Measurements from ENCODE around the gene KIAA1958. TPM values are rescaled to one million over a fixed set of nuclear protein-coding genes. Genes with fewer than 3 reads are reported as not detected.

The KIAA1958 gene
- total RNA-seq, 1 donor from 2014 or later = 12.0 TPM

DNA sequence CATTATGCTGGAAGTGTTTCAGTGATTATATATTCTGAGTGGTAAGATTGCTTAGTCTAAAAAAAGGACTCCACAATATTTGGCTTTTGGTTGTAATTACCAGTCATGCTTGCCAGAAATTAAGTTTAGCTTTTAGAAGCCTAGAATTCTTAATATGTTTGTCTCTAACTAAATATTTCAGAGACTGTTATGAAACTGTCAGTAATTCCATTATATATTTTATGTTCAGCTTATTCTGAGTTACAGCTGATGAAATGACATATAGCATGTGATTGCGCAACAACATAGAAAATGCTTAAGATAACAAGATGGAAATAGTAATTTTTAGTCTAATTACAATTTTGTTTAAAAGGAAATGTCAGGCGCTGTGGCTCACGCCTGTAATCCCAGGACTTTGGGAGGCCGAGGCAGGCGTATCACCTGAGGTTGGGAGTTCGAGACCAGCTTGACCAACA, 44.2 kb downstream of the KIAA1958 start:
- Histone ChIP-seq H3K9me3 (ENCODE audit: insufficient read depth, low read depth, low read length) (no peaks in the 10 kb centered on the region), H4K20me1 (ENCODE audit: insufficient read depth, low read length) (no peaks in the 10 kb centered on the region), H3K36me3 (ENCODE audit: insufficient read depth, low read length) (no peaks in the 10 kb centered on the region), H3K27ac (ENCODE audit: low read depth, low read length) (no peak overlapping the region), H3K4me2 (ENCODE audit: low read length) (no peak overlapping the region), H2AFZ (ENCODE audit: low read depth, low read length) (no peak overlapping the region), H3K27me3 (ENCODE audit: insufficient read depth, low read length) (no peaks in the 10 kb centered on the region), H3K4me1 (ENCODE audit: insufficient read depth, low read length) (peaks cover 10% of the 10 kb centered on the region), H3K4me3 (ENCODE audit: insufficient read depth, low read depth, low read length) (no peak overlapping the region), H3K9ac (ENCODE audit: low read length) (no peak overlapping the region), H3K79me2 (ENCODE audit: insufficient read depth, low read length) (no peaks in the 10 kb centered on the region)
- DNase-seq (ENCODE audit: low read depth) = no peak
- no peak for FAIRE-seq
- Mint-ChIP-seq H3K36me3 (ENCODE audit: low read depth, unreplicated experiment) (no peaks in the 10 kb centered on the region), H3K27ac (ENCODE audit: unreplicated experiment) (no peak overlapping the region), H3K4me3 (ENCODE audit: unreplicated experiment) (no peak overlapping the region), H3K27me3 (ENCODE audit: low read depth, unreplicated experiment) (no peaks in the 10 kb centered on the region), H3K9me3 (ENCODE audit: unreplicated experiment) (no peaks in the 10 kb centered on the region), H3K4me1 (ENCODE audit: low read depth, unreplicated experiment) (peaks cover 29% of the 10 kb centered on the region)
- TF ChIP-seq, protein P1, sequence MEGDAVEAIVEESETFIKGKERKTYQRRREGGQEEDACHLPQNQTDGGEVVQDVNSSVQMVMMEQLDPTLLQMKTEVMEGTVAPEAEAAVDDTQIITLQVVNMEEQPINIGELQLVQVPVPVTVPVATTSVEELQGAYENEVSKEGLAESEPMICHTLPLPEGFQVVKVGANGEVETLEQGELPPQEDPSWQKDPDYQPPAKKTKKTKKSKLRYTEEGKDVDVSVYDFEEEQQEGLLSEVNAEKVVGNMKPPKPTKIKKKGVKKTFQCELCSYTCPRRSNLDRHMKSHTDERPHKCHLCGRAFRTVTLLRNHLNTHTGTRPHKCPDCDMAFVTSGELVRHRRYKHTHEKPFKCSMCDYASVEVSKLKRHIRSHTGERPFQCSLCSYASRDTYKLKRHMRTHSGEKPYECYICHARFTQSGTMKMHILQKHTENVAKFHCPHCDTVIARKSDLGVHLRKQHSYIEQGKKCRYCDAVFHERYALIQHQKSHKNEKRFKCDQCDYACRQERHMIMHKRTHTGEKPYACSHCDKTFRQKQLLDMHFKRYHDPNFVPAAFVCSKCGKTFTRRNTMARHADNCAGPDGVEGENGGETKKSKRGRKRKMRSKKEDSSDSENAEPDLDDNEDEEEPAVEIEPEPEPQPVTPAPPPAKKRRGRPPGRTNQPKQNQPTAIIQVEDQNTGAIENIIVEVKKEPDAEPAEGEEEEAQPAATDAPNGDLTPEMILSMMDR (IDR thresholded peaks at IDR 0.05; ENCODE audit: insufficient read depth, low read depth, low read length) = no peak
- TF ChIP-seq EZH2 (IDR thresholded peaks at IDR 0.05; ENCODE audit: insufficient read depth, low read length) = no peak

DNA sequence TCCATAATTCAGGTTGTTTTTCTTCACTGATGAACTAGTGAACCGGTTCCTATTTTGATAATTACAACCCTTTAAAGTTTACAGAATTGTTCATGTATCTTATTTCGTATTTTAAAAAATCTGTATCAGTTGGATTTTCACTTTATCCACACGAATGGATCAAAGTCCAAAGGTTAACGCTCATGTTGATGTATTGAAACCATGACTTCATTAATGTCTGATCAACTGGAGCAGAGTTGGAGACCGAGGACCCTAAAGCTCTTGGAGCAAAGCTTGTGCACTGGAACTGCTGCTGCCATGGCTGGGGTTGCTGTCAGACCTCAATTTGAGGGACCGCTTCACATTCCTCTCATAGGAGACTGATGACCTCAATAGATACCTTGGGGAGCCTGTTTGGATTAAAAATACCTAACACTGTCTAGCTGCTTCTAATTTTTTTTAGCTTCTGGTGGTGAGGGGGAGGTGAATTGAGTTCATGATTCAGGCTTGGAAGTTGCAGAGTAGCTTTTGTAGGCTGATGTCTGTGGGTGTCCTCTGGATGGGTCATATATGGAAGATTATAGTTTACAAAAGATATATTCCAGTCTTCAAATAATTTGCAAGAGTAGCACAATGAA, 45.1 kb downstream of the KIAA1958 start:
- Histone ChIP-seq H3K9ac (ENCODE audit: low read length) (no peak overlapping the region), H4K20me1 (ENCODE audit: insufficient read depth, low read length) (no peaks in the 10 kb centered on the region), H3K27ac (ENCODE audit: low read depth, low read length) (no peak overlapping the region), H3K4me2 (ENCODE audit: low read length) (peak overlapping the region; percentile 30), H3K4me3 (ENCODE audit: insufficient read depth, low read depth, low read length) (no peak overlapping the region), H3K4me1 (ENCODE audit: insufficient read depth, low read length) (peaks cover 13% of the 10 kb centered on the region), H3K79me2 (ENCODE audit: insufficient read depth, low read length) (no peaks in the 10 kb centered on the region), H2AFZ (ENCODE audit: low read depth, low read length) (no peak overlapping the region), H3K36me3 (ENCODE audit: insufficient read depth, low read length) (no peaks in the 10 kb centered on the region), H3K9me3 (ENCODE audit: insufficient read depth, low read depth, low read length) (no peaks in the 10 kb centered on the region), H3K27me3 (ENCODE audit: insufficient read depth, low read length) (no peaks in the 10 kb centered on the region)
- peaks cover 37% of the 10 kb centered on the region for H3K4me1 Mint-ChIP-seq (ENCODE audit: low read depth, unreplicated experiment)
- no peak for TF ChIP-seq EZH2 (IDR thresholded peaks at IDR 0.05; ENCODE audit: insufficient read depth, low read length)
- TF ChIP-seq, protein P1 (IDR thresholded peaks at IDR 0.05; ENCODE audit: insufficient read depth, low read depth, low read length) = no peak
- no peaks in the 10 kb centered on the region for H3K36me3 Mint-ChIP-seq (ENCODE audit: low read depth, unreplicated experiment)
- H3K9me3 Mint-ChIP-seq (ENCODE audit: unreplicated experiment) = no peaks in the 10 kb centered on the region
- no peak overlapping the region for H3K4me3 Mint-ChIP-seq (ENCODE audit: unreplicated experiment)
- FAIRE-seq (no peak), DNase-seq (ENCODE audit: low read depth) (peak; percentile 72)
- H3K27me3 Mint-ChIP-seq (ENCODE audit: low read depth, unreplicated experiment) = no peaks in the 10 kb centered on the region
- H3K27ac Mint-ChIP-seq (ENCODE audit: unreplicated experiment) = peak overlapping the region; percentile 42

DNA sequence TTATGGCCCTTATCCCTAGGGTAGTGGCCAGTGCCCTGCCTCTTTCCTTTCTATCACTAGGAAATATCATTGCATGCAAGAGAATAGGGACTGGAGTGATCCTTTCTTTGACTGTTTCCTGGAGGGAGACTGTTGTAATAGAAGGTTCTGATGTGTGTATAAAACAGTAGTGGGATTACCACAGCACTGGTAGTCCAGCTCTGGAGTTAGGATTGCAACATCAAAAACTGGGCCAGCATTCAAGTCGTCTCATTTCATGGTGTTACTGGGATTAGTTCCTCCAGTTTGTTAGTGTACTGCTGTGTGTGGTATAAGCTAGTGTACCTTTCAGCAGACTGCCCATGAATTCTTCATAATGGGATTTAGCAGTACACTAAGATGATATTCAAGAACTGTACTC, 45.8 kb downstream of the KIAA1958 start:
- peak; percentile 80 for FAIRE-seq

More for the DNA sequence above, 45.8 kb downstream of the KIAA1958 start:
- Mint-ChIP-seq H3K4me1 (ENCODE audit: low read depth, unreplicated experiment) (peaks cover 34% of the 10 kb centered on the region), H3K9me3 (ENCODE audit: unreplicated experiment) (no peaks in the 10 kb centered on the region), H3K36me3 (ENCODE audit: low read depth, unreplicated experiment) (no peaks in the 10 kb centered on the region), H3K27me3 (ENCODE audit: low read depth, unreplicated experiment) (no peaks in the 10 kb centered on the region), H3K4me3 (ENCODE audit: unreplicated experiment) (no peak overlapping the region), H3K27ac (ENCODE audit: unreplicated experiment) (peak overlapping the region; percentile 67)
- Histone ChIP-seq H3K79me2 (ENCODE audit: insufficient read depth, low read length) (no peaks in the 10 kb centered on the region), H3K27ac (ENCODE audit: low read depth, low read length) (no peak overlapping the region), H3K9ac (ENCODE audit: low read length) (no peak overlapping the region), H3K36me3 (ENCODE audit: insufficient read depth, low read length) (no peaks in the 10 kb centered on the region), H2AFZ (ENCODE audit: low read depth, low read length) (no peak overlapping the region), H3K4me2 (ENCODE audit: low read length) (no peak overlapping the region), H4K20me1 (ENCODE audit: insufficient read depth, low read length) (no peaks in the 10 kb centered on the region), H3K9me3 (ENCODE audit: insufficient read depth, low read depth, low read length) (no peaks in the 10 kb centered on the region), H3K4me1 (ENCODE audit: insufficient read depth, low read length) (peaks cover 13% of the 10 kb centered on the region), H3K4me3 (ENCODE audit: insufficient read depth, low read depth, low read length) (no peak overlapping the region), H3K27me3 (ENCODE audit: insufficient read depth, low read length) (no peaks in the 10 kb centered on the region)
- TF ChIP-seq, protein P1 (IDR thresholded peaks at IDR 0.05; ENCODE audit: insufficient read depth, low read depth, low read length) = no peak
- TF ChIP-seq EZH2 (IDR thresholded peaks at IDR 0.05; ENCODE audit: insufficient read depth, low read length) = no peak
- DNase-seq (ENCODE audit: low read depth) = peak; percentile 37

All from astrocyte (in vitro differentiated cells and primary cell).